HG02588 (cell line): ENCODE data around the gene SLC7A8.

Source experiments
- ATAC-seq: cut with Tn5 transposase; IDR thresholded peaks from one replicate; pipeline ENCODE4 v1.9.1; 2021; ENCODE audit warnings: mild to moderate bottlenecking, moderate library complexity; ENCODE audit not compliant: unreplicated experiment

The SLC7A8 gene

DNA sequence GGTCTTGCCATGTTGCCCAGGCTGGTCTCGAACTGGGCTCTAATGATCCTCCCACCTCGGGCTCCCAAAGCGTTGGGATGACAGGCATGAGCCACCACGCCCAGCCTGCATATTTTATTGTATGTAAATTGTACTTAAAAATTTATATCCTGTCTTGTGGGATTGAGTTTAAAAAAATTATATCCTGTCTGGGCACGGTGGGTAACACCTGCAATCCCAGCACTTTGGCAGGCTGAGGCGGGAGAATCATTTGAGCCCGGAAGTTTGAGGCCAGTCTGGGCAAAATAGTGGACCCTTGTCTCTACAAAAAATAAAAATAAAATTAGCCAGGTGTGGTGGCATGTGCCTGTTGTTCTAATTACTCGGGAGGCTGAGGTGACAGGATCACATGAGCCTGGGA, 50.5 kb downstream of the SLC7A8 start:
- ATAC-seq, result no peak

DNA sequence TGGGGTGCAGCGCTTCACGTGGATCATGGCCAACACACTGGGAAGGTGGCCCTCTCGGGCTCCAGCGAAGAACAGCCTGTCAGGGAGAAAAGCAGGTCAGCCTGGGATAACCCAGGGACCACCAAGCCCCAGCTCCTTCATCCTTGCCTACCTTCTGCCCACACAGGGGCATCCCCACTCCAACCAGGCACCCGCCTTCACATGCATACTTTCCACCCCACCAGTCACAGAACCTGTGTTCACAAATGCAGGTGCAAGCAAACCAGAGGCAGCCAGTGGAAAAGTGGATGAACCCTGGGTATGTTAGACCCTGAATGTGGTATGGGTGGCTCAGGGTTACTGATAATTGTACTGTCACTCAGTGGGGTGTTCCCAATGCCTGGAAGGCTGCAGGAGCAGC, 52.0 kb downstream of the SLC7A8 start:
- no peak for ATAC-seq

DNA sequence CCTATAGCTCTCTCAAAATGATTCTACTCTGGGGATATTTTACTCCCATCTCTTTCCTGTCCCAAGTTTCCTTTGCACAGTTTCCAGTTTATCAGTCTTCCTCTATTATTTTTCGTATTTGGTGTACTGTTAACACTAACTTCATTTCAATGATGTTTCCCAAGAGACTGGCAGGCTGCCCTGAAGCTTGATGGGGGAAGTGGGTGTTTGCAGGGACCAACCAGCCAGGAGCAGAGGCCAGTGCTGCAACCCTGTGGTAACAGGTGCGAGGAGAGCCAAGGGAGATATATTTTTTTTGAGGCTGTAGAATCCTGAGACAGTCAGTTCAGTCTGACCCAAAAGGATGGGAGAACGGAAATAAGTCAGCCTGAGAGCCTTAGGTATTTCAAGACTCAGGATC, 52.6 kb downstream of the SLC7A8 start:
- no peak for ATAC-seq

DNA sequence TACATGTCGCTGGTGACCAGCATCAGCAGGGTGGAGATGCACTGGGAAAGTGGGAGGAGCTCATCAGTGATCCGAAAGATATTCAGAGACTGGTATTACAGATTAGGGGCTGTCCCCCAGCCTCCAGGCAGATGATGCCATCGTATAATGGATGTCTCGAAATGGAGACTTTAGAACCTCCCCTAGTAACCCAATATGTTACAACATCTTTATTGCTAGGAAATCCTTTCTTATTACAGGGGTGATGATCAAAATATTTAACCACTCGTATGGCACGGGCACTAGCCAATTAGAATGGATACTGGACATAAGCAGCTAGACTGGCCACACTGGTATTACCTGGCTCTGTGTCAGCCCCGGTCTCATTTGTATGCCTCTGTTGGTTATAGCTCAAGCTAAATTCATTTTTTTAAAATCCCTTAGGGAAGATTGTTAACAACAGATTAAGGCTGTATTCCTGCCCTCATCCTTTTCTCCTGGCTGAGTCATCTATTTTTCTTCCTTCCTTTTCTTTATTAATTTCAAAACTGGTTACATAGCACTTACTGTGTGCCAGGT, 53.6 kb downstream of the SLC7A8 start:
- ATAC-seq, result no peak

GRCh38 chr14:23128969-23129758, 54.3 kb downstream of the SLC7A8 start:
- ATAC-seq, result no peak

GRCh38 chr14:23127861-23128260, 55.6 kb downstream of the SLC7A8 start:
- no peak for ATAC-seq

DNA sequence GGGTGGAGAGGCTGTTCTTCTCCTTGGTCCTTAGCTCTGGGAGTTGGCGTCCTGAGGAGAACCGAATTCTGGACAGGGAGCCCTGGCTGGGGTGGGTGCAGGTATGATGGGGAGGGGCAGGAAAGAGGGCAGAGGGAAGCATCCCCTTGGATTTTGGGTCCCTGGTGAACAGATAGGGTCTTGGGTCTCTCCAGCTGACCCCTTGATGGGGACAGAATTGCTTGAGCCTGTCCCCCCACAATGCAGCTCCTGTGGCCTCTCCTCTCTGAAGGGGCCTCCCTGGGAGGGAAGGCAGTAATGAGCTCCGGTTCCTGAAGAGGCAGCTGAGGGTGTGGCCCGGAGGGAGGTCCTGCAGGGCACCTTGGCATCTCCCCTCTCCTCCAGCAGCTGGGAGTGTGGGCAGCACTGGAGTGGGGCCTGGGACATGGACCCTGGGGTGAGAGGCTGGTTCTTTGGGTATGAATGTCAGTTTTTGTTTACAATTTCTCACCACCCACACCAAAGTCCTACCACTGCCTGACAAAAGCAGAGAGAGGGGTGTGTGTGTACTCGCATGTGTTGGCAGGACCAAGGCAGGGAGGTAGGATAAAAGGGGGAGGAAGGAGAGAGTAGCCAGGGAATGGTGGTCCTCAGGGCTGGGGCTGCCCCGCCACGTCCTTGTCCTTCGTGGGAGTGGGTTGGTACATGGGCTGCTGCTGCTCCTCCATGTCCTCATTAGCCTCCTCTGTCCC, 56.7 kb downstream of the SLC7A8 start:
- ATAC-seq, result no peak

GRCh38 chr14:23125933-23126524, 57.4 kb downstream of the SLC7A8 start:
- no peak for ATAC-seq

- no peak for ATAC-seq
Measured at GRCh38 chr14:23125011-23125410, 58.4 kb downstream of the SLC7A8 start.

- no peak for ATAC-seq
Measured at GRCh38 chr14:23124337-23124954, 59.0 kb downstream of the SLC7A8 start.

GRCh38 chr14:23123419-23123818, 60.0 kb downstream of the SLC7A8 start:
- ATAC-seq, result no peak

DNA sequence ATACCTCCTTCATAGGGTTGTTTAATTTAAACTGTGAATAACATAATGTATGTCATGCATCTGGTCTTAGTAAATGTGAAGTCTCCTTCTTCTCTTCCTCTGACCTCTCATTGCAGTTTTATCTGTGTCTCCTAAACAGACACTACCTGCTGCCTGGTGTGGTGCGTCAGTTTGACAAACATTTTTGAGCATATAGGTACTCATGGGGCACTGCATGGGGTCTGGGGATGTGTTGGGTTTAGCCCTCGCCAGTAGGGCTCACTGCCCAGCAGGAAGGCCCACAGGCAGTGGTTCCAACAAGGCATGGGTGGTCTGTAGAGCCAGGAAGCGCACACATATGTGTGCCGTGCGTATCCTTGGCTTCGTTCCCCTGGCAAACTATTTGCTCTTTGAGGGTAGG, 61.4 kb downstream of the SLC7A8 start:
- no peak for ATAC-seq

- no peak for ATAC-seq
Measured at GRCh38 chr14:23121361-23121771, 62.1 kb downstream of the SLC7A8 start.

- peak; percentile 71 for ATAC-seq
Measured at GRCh38 chr14:23120541-23121251, 62.8 kb downstream of the SLC7A8 start.

DNA sequence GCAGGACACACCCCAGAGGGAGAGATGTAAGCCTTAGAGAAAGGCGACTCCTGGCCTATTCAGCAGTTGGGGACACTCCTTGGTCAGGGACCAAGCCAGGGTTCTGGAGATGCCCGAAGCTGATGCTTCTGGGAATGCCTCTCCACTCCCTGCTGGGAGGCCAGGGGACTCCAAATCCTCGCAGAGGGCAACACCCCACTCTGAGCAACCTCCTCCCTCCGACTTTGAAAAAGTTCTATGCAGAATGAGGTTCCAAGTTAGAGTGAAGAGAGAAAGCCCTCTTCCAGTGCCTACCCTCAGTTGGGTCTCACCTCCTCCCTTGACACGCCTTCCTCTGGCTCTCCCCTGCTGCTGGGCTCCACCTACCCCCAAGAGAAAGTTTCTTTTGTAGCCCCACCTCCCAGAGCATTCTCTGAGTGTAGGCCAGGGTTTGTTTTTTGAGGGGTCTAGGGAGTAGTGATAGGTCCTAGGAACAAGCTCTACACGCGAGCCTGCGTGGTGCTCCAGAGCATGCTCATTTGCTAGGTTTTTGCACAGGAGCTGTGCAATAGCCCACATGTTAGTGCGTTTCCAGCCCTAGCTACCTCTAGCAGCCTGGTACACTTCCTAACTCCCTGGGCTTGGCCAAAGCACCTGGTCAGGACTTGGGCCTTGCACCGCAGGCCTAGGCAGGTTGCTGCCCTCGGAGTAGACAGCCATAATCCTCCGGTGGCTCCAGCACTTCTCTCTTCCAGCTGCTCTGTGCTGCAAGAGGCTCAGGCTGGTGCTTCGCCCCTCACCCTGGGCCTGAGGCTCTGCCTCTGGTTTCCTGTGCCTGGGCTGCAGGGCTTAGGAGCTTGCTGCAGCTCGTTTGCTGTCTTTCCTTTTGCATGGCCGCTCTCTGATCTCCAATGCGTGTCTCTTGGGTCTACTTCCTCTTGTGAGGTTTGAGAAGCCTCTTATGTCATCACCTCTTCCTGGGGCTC, 63.8 kb downstream of the SLC7A8 start:
- ATAC-seq, result no peak

GRCh38 chr14:23118506-23119362, 64.7 kb downstream of the SLC7A8 start, which contains the start of gene CEBPE:
CEBPE (minus strand) TSS chr14:23119255; CDS start chr14:23119091, 164 bp downstream.
- no peak for ATAC-seq

- ATAC-seq, result no peak
Measured at GRCh38 chr14:23117371-23118020, 66.0 kb downstream of the SLC7A8 start.

DNA sequence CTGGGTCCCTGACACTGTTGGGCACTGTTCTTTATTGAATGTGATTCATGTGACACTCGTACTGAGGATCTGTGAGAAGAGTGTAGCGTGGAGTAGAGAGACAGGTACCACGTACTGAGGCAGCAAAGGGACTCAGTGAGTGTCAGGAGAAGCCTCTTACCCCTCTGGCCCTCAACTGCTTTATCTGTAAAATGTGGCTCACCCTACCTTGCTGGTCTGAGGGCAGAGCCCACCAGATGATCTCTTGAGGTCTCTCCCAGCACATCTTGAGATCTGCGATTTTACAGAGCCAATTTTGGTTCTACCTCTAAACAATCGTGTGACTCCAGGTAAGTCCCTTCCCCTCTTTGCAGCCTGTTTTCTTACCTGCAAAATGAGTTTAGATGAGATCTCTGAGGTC, 67.5 kb downstream of the SLC7A8 start:
- no peak for ATAC-seq
